Astrocyte (in vitro differentiated cells and primary cell): ENCODE data around the gene LPAR3. TPM values are rescaled to one million over a fixed set of nuclear protein-coding genes. Genes with fewer than 3 reads are reported as not detected.

Experiments
- DNase-seq: peaks from one replicate; pipeline ENCODE4 v3.0.0-alpha.2; 2010; ENCODE audit warnings: low read depth
- FAIRE-seq: peaks from 2 replicates; lab custom pipeline; 2011; peaks lifted over from hg19 to GRCh38; lab: Jason Lieb, UNC
- H2AFZ ChIP-seq: 2 replicates; pipeline ENCODE4 v1.6.0; 2012; ENCODE audit warnings: low read depth, low read length, inconsistent platforms
- H3K27ac ChIP-seq: 2 replicates; pipeline ENCODE4 v1.5.1; 2011; ENCODE audit warnings: low read depth, low read length, inconsistent platforms
- H3K27me3 ChIP-seq: 2 replicates; pipeline ENCODE4 v1.6.0; 2011; ENCODE audit warnings: low read length, inconsistent platforms; ENCODE audit not compliant: insufficient read depth
- H3K36me3 ChIP-seq: 2 replicates; pipeline ENCODE4 v1.5.1; 2011; ENCODE audit warnings: low read length, inconsistent platforms; ENCODE audit not compliant: insufficient read depth
- H3K4me1 ChIP-seq: 2 replicates; pipeline ENCODE4 v1.5.1; 2011; ENCODE audit warnings: low read length, inconsistent platforms; ENCODE audit not compliant: insufficient read depth
- H3K4me2 ChIP-seq: 2 replicates; pipeline ENCODE4 v1.6.0; 2012; ENCODE audit warnings: low read length, inconsistent platforms
- H3K4me3 ChIP-seq: 2 replicates; pipeline ENCODE4 v1.5.1; 2011; ENCODE audit warnings: low read depth, mild to moderate bottlenecking, low read length, inconsistent platforms; ENCODE audit not compliant: insufficient read depth
- H3K79me2 ChIP-seq: 2 replicates; pipeline ENCODE4 v1.6.0; 2012; ENCODE audit warnings: mild to moderate bottlenecking, low read length, inconsistent platforms; ENCODE audit not compliant: insufficient read depth
- H3K9ac ChIP-seq: 2 replicates; pipeline ENCODE4 v1.6.0; 2012; ENCODE audit warnings: mild to moderate bottlenecking, low read length, inconsistent platforms
- H3K9me3 ChIP-seq: 2 replicates; pipeline ENCODE4 v1.5.1; 2012; ENCODE audit warnings: low read depth, mild to moderate bottlenecking, low read length, inconsistent platforms; ENCODE audit not compliant: insufficient read depth
- H4K20me1 ChIP-seq: 2 replicates; pipeline ENCODE4 v1.6.0; 2012; ENCODE audit warnings: low read length, inconsistent platforms; ENCODE audit not compliant: insufficient read depth
- H3K27ac Mint-ChIP-seq: one replicate; pipeline ENCODE4 v1.8.0; 2021; ENCODE audit warnings: mild to moderate bottlenecking, mixed read lengths; ENCODE audit not compliant: unreplicated experiment
- H3K27me3 Mint-ChIP-seq: one replicate; pipeline ENCODE4 v1.8.0; 2021; ENCODE audit warnings: low read depth, mixed read lengths; ENCODE audit not compliant: unreplicated experiment
- H3K36me3 Mint-ChIP-seq: one replicate; pipeline ENCODE4 v1.8.0; 2021; ENCODE audit warnings: low read depth, mixed read lengths; ENCODE audit not compliant: unreplicated experiment
- H3K4me1 Mint-ChIP-seq: one replicate; pipeline ENCODE4 v1.8.0; 2021; ENCODE audit warnings: low read depth, mixed read lengths; ENCODE audit not compliant: unreplicated experiment
- H3K4me3 Mint-ChIP-seq: one replicate; pipeline ENCODE4 v1.8.0; 2021; ENCODE audit warnings: mild to moderate bottlenecking, moderate library complexity, mixed read lengths; ENCODE audit not compliant: unreplicated experiment
- H3K9me3 Mint-ChIP-seq: one replicate; pipeline ENCODE4 v1.8.0; 2021; ENCODE audit warnings: mild to moderate bottlenecking, mixed read lengths; ENCODE audit not compliant: unreplicated experiment
- CTCF ChIP-seq: IDR thresholded peaks from 2 replicates; pipeline ENCODE4 v1.5.1; 2011; ENCODE audit warnings: low read depth, mild to moderate bottlenecking, inconsistent platforms, low read length, moderate library complexity; ENCODE audit not compliant: insufficient read depth
- EZH2 ChIP-seq: IDR thresholded peaks from 2 replicates; pipeline ENCODE4 v1.6.1; 2012; ENCODE audit warnings: mild to moderate bottlenecking, low read length, inconsistent platforms; ENCODE audit not compliant: insufficient read depth
- total RNA-seq: library from RNA; stranded (reverse); gene quantifications from 2 replicates; pipeline ENCODE4 v1.2.1, GENCODE V29; 2021

Gene LPAR3
- total RNA-seq, 1 donor from 2014 or later = 0.70 TPM

- Mint-ChIP-seq H3K27ac (no peak overlapping the region), H3K9me3 (no peaks in the 10 kb centered on the region), H3K36me3 (no peaks in the 10 kb centered on the region), H3K27me3 (no peaks in the 10 kb centered on the region), H3K4me3 (no peak overlapping the region), H3K4me1 (no peaks in the 10 kb centered on the region)
- H3K9me3 ChIP-seq = no peaks in the 10 kb centered on the region
- H3K9ac ChIP-seq = no peak overlapping the region
- TF ChIP-seq CTCF = no peak
- TF ChIP-seq EZH2 = no peak
- H3K4me3 ChIP-seq = no peak overlapping the region
- no peak overlapping the region for H3K27ac ChIP-seq
- no peaks in the 10 kb centered on the region for H3K4me1 ChIP-seq
- H3K27me3 ChIP-seq = peaks cover 5% of the 10 kb centered on the region
- H3K79me2 ChIP-seq = no peaks in the 10 kb centered on the region
- DNase-seq (no peak), FAIRE-seq (no peak)
- H2AFZ ChIP-seq = no peak overlapping the region
- H3K36me3 ChIP-seq = no peaks in the 10 kb centered on the region
- H4K20me1 ChIP-seq = no peaks in the 10 kb centered on the region
- H3K4me2 ChIP-seq = no peak overlapping the region
Measured at GRCh38 chr1:84810343-84810742, 82.7 kb downstream of the LPAR3 start.

- Histone ChIP-seq H3K79me2 (no peaks in the 10 kb centered on the region), H3K4me3 (no peak overlapping the region), H3K27me3 (peaks cover 13% of the 10 kb centered on the region), H3K4me1 (no peaks in the 10 kb centered on the region), H3K9ac (no peak overlapping the region), H3K4me2 (no peak overlapping the region), H4K20me1 (no peaks in the 10 kb centered on the region), H3K36me3 (no peaks in the 10 kb centered on the region), H3K27ac (no peak overlapping the region), H2AFZ (no peak overlapping the region), H3K9me3 (no peaks in the 10 kb centered on the region)
- no peak for TF ChIP-seq EZH2
- no peak for TF ChIP-seq CTCF
- H3K9me3 Mint-ChIP-seq = no peaks in the 10 kb centered on the region
- no peak overlapping the region for H3K27ac Mint-ChIP-seq
- FAIRE-seq (no peak), DNase-seq (no peak)
- no peaks in the 10 kb centered on the region for H3K27me3 Mint-ChIP-seq
- no peak overlapping the region for H3K4me3 Mint-ChIP-seq
- no peaks in the 10 kb centered on the region for H3K4me1 Mint-ChIP-seq
- H3K36me3 Mint-ChIP-seq = no peaks in the 10 kb centered on the region
Measured at GRCh38 chr1:84809023-84809422, 84.0 kb downstream of the LPAR3 start.

GRCh38 chr1:84803604-84804003 is 89.4 kb downstream of the LPAR3 start:
- no peak for TF ChIP-seq EZH2
- TF ChIP-seq CTCF = no peak
- Histone ChIP-seq H4K20me1 (no peaks in the 10 kb centered on the region), H3K79me2 (no peaks in the 10 kb centered on the region), H3K4me2 (no peak overlapping the region), H3K4me1 (no peaks in the 10 kb centered on the region), H3K36me3 (no peaks in the 10 kb centered on the region), H3K4me3 (no peak overlapping the region), H2AFZ (no peak overlapping the region), H3K9me3 (no peaks in the 10 kb centered on the region), H3K27ac (no peak overlapping the region), H3K27me3 (peaks cover 9% of the 10 kb centered on the region), H3K9ac (no peak overlapping the region)
- Mint-ChIP-seq H3K27ac (no peak overlapping the region), H3K4me3 (no peak overlapping the region), H3K27me3 (no peaks in the 10 kb centered on the region), H3K4me1 (no peaks in the 10 kb centered on the region), H3K9me3 (no peaks in the 10 kb centered on the region), H3K36me3 (no peaks in the 10 kb centered on the region)
- FAIRE-seq (no peak), DNase-seq (no peak)
